Measurements from ENCODE around the gene TMEM131.
"Not testable (repeated sequence)": the region's sequence is repeated elsewhere in the genome, so short reads cannot be mapped to it uniquely, and the experiment has no call there.

The TMEM131 gene

GRCh38 chr2:97963880-97964279, 31.9 kb downstream of the TMEM131 start:
- TF ChIP-seq ZNF274 (IDR thresholded peaks at IDR 0.05; ENCODE audit: low read depth, low read length): no peak
- H3K4me3 ChIP-seq (ENCODE audit: low read length): no peak overlapping the region

- no peak overlapping the region for H3K4me3 ChIP-seq (ENCODE audit: low read length)
- no peak for TF ChIP-seq ZNF274 (IDR thresholded peaks at IDR 0.05; ENCODE audit: low read depth, low read length)
Measured at GRCh38 chr2:97963079-97963406, 32.7 kb downstream of the TMEM131 start.

GRCh38 chr2:97961534-97961933, 34.2 kb downstream of the TMEM131 start:
- no peak overlapping the region for H3K4me3 ChIP-seq (ENCODE audit: low read length)

GRCh38 chr2:97958184-97958583, 37.6 kb downstream of the TMEM131 start:
- no peak overlapping the region; the same call in 1 of the 2 replicates for H3K4me3 ChIP-seq (ENCODE audit: low read length)
- TF ChIP-seq ZNF274 (IDR thresholded peaks at IDR 0.05; ENCODE audit: low read depth, low read length): no peak

More at GRCh38 chr2:97961534-97961933, 34.2 kb downstream of the TMEM131 start:
- no peak for TF ChIP-seq ZNF274 (IDR thresholded peaks at IDR 0.05; ENCODE audit: low read depth, low read length)

- H3K4me3 ChIP-seq (ENCODE audit: low read length): peak overlapping the region; percentile 23; the same call in 1 of the 2 replicates
- TF ChIP-seq ZNF274 (IDR thresholded peaks at IDR 0.05; ENCODE audit: low read depth, low read length): no peak
Measured at GRCh38 chr2:97957432-97958183, 38.1 kb downstream of the TMEM131 start.

GRCh38 chr2:97956753-97957152, 39.0 kb downstream of the TMEM131 start:
- H3K4me3 ChIP-seq (ENCODE audit: low read length): not testable (repeated sequence)

GRCh38 chr2:97953853-97954252, 41.9 kb downstream of the TMEM131 start:
- no peak overlapping the region for H3K4me3 ChIP-seq (ENCODE audit: low read length)
- no peak for TF ChIP-seq ZNF274 (IDR thresholded peaks at IDR 0.05; ENCODE audit: low read depth, low read length)

- no peak overlapping the region for H3K4me3 ChIP-seq (ENCODE audit: low read length)
- TF ChIP-seq ZNF274 (IDR thresholded peaks at IDR 0.05; ENCODE audit: low read depth, low read length): no peak
Measured at GRCh38 chr2:97952357-97952756, 43.4 kb downstream of the TMEM131 start.

- no peak for TF ChIP-seq ZNF274 (IDR thresholded peaks at IDR 0.05; ENCODE audit: low read depth, low read length)
- no peak overlapping the region for H3K4me3 ChIP-seq (ENCODE audit: low read length)
Measured at GRCh38 chr2:97951155-97951680, 44.5 kb downstream of the TMEM131 start.

- H3K4me3 ChIP-seq (ENCODE audit: low read length): no peak overlapping the region
- no peak for TF ChIP-seq ZNF274 (IDR thresholded peaks at IDR 0.05; ENCODE audit: low read depth, low read length)
Measured at GRCh38 chr2:97950329-97951154, 45.2 kb downstream of the TMEM131 start.

- H3K4me3 ChIP-seq (ENCODE audit: low read length): no peak overlapping the region
- no peak for TF ChIP-seq ZNF274 (IDR thresholded peaks at IDR 0.05; ENCODE audit: low read depth, low read length)
Measured at GRCh38 chr2:97948926-97949325, 46.8 kb downstream of the TMEM131 start.

- no peak for TF ChIP-seq ZNF274 (IDR thresholded peaks at IDR 0.05; ENCODE audit: low read depth, low read length)
- no peak overlapping the region for H3K4me3 ChIP-seq (ENCODE audit: low read length)
Measured at GRCh38 chr2:97945791-97946190, 50.0 kb downstream of the TMEM131 start.

- H3K4me3 ChIP-seq (ENCODE audit: low read length): no peak overlapping the region
- TF ChIP-seq ZNF274 (IDR thresholded peaks at IDR 0.05; ENCODE audit: low read depth, low read length): no peak
Measured at GRCh38 chr2:97936881-97937280, 58.9 kb downstream of the TMEM131 start.

- TF ChIP-seq ZNF274 (IDR thresholded peaks at IDR 0.05; ENCODE audit: low read depth, low read length): no peak
- no peak overlapping the region for H3K4me3 ChIP-seq (ENCODE audit: low read length)
Measured at GRCh38 chr2:97936199-97936598, 59.5 kb downstream of the TMEM131 start.

- TF ChIP-seq ZNF274 (IDR thresholded peaks at IDR 0.05; ENCODE audit: low read depth, low read length): no peak
- H3K4me3 ChIP-seq (ENCODE audit: low read length): no peak overlapping the region
Measured at GRCh38 chr2:97935719-97936161, 60.0 kb downstream of the TMEM131 start.

Data from GM08714 (cell line).